Cardiac fibroblast (primary cell): Measurements from ENCODE around the gene SLC22A4.

Experiments
- DNase-seq, 2 donors: peaks; one replicate each; pipeline versions ENCODE4 v3.0.0 to v3.0.0-alpha.2; 2010; ENCODE audit warnings: low read depth in 2 of 2
- H3K4me3 ChIP-seq, 2 donors: replicated peaks in 1 of 2; 1 replicate in 1 of 2; 2 replicates in 1 of 2; pipeline ENCODE4 v1.5.1; 2011; ENCODE audit warnings: low read depth in 2 of 2, low read length in 2 of 2, mild to moderate bottlenecking in 2 of 2, moderate library complexity in 1 of 2
- TF ChIP-seq, protein P1 (sequence below): IDR thresholded peaks from one replicate; pipeline ENCODE4 v1.5.1; 2011; ENCODE audit warnings: low read depth, mild to moderate bottlenecking, low read length, inconsistent platforms

SLC22A4 gene

DNA sequence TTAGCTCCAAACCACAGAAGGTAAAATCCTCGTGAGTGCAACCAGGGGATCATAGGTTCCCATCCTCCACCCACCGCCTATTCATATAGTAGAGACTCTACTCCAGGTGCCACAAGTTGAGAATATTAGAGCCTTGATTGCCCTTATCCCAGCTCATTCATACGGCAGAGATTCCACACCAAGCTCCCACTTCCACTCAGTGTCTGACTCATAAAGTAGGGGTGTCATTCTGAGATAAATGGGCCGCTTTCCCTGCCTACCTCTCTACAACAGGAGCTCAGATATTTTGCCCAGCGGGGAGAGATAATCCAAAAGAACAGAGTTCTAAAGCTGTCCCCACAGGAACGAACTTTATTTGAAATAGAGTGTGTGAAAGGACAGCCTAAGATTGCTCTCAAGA is 9.4 kb downstream of the SLC22A4 start:
- DNase-seq, result no peak
- no peak overlapping the region for H3K4me3 ChIP-seq
- TF ChIP-seq, protein P1, sequence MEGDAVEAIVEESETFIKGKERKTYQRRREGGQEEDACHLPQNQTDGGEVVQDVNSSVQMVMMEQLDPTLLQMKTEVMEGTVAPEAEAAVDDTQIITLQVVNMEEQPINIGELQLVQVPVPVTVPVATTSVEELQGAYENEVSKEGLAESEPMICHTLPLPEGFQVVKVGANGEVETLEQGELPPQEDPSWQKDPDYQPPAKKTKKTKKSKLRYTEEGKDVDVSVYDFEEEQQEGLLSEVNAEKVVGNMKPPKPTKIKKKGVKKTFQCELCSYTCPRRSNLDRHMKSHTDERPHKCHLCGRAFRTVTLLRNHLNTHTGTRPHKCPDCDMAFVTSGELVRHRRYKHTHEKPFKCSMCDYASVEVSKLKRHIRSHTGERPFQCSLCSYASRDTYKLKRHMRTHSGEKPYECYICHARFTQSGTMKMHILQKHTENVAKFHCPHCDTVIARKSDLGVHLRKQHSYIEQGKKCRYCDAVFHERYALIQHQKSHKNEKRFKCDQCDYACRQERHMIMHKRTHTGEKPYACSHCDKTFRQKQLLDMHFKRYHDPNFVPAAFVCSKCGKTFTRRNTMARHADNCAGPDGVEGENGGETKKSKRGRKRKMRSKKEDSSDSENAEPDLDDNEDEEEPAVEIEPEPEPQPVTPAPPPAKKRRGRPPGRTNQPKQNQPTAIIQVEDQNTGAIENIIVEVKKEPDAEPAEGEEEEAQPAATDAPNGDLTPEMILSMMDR, result no peak

DNA sequence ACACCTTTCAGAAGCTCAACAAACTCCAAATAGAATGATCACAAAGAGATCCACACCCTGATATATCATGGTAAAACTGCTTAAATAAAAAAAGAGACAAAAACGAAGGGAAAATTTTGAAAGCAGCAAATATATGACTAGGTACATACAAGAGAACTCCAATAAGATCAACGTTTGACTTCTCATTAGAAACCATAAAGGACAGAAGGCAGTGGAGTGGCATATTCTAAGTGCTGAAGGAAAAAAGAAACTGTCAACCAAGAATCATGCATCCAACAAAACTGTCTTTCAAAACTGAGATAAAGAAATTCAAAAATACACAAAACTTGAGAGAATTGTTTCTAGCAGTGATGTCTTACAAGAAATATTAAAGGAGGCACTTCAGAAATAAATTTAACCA is 11.2 kb downstream of the SLC22A4 start:
- TF ChIP-seq, protein P1, result no peak
- no peak for DNase-seq
- H3K4me3 ChIP-seq, result no peak overlapping the region

DNA sequence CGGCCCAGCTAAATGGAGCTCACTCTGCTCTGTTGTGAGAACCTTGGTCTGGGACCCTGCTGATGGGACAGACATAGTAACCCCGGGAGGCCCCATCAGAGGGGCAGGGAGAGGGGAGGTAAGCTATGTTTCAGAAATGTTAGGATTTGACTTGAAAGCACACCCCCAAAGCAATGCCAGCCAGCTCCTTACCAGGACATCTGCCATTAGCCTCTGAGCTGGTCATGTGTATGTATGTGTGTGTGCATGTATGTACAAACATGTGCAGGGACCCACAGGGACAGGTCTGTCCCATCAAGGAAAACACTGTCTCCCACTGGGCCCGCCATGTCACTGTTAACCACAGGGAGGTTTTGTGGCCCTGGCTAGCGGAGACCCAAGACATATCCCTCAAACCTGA is 14.5 kb downstream of the SLC22A4 start:
- TF ChIP-seq, protein P1, result no peak
- no peak overlapping the region for H3K4me3 ChIP-seq
- no peak for DNase-seq

GRCh38 chr5:132309679-132310078 is 15.5 kb downstream of the SLC22A4 start:
- no peak for DNase-seq
- TF ChIP-seq, protein P1, result no peak
- no peak overlapping the region for H3K4me3 ChIP-seq

DNA sequence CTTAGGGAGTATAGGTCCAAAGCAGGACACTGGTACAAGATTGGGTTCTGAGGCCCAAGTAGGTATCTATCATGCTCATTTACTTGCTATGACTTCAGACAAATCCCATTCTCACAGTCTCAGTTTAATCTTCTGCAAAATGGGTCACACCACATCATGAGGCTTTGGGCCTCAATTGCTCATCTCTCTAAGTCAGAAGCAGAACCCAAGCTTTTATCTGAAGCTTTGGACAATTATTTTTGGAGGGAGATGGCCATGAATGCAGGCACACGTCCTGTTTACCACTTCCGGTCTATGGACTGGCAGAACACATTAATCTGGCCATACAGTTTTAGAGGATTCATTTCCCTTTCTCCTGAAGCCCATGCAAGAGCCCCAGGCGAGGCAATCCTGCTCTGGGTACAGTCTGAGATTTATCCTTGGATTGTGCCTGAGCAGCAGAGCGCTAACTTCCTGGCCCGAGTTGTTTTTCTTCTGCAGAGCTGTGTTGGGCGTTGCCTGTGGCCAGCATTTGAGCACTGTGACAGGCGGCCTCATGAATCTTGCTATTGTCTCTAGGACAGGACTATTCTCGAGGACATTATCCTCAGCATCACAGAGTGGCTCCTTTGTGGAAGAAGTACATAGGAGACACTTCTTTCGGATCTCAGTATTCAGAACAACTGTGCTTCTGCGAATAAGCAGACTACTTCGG is 16.1 kb downstream of the SLC22A4 start:
- no peak overlapping the region for H3K4me3 ChIP-seq
- no peak for DNase-seq
- TF ChIP-seq, protein P1, result no peak

- no peak overlapping the region for H3K4me3 ChIP-seq
- TF ChIP-seq, protein P1, result no peak
- DNase-seq, result peak; percentile 90
Measured at GRCh38 chr5:132313366-132313765, 19.2 kb downstream of the SLC22A4 start.

- TF ChIP-seq, protein P1, result no peak
- no peak for DNase-seq
- H3K4me3 ChIP-seq, result no peak overlapping the region
Measured at GRCh38 chr5:132313961-132314432, 19.8 kb downstream of the SLC22A4 start.
